HepG2 (cell line): Measurements from ENCODE around the gene PCYT2. TPM values are rescaled to one million over a fixed set of nuclear protein-coding genes. Genes with fewer than 3 reads are reported as not detected.
A peak's percentile ranks its signal among the peaks of the same experiment; 100 is the strongest.

Experiments
- EP300 ChIP-seq, 3 experiments: sonication (generic) in 1 of 3; formaldehyde crosslinking in 1 of 3; IDR thresholded peaks; 2 replicates each; pipeline versions ENCODE4 v1.5.1 to v1.6.1; 2011 to 2020; ENCODE audit warnings: low read depth in 2 of 3, low read length in 2 of 3, borderline replicate concordance in 1 of 3, improper control_type of control experiment in 1 of 3, mild to moderate bottlenecking in 1 of 3, missing genetic modification reagents in 1 of 3, moderate library complexity in 1 of 3
- JDP2 ChIP-seq: sonication (generic); formaldehyde crosslinking; IDR thresholded peaks from 2 replicates; pipeline ENCODE4 v1.8.1; 2022; ENCODE audit warnings: missing genetic modification reagents, borderline replicate concordance
- MTF1 ChIP-seq: sonication (generic); formaldehyde crosslinking; IDR thresholded peaks from 2 replicates; pipeline ENCODE4 v1.5.0; 2020; ENCODE audit warnings: missing genetic modification reagents
- NR2F2 ChIP-seq: IDR thresholded peaks from 2 replicates; pipeline ENCODE4 v1.6.1; 2012; ENCODE audit warnings: low read depth, inconsistent platforms, borderline replicate concordance
- PLRG1 ChIP-seq: fragments of 450-650 bp; conservative IDR thresholded peaks from 2 replicates; pipeline ENCODE4 v1.6.1; 2016
- POLR2AphosphoS5 ChIP-seq: IDR thresholded peaks from 2 replicates; pipeline ENCODE4 v1.6.1; 2012; ENCODE audit warnings: low read depth, low read length
- RFX5 ChIP-seq: IDR thresholded peaks from 2 replicates; pipeline ENCODE4 v1.6.1; 2011; ENCODE audit warnings: low read depth, low read length, improper control_type of control experiment
- SAP130 ChIP-seq: IDR thresholded peaks from 2 replicates; pipeline ENCODE4 v1.6.1; 2016; ENCODE audit warnings: low read depth
- ZBTB1 ChIP-seq: sonication (generic); formaldehyde crosslinking; IDR thresholded peaks from 2 replicates; pipeline ENCODE4 v1.4.0; 2020; ENCODE audit warnings: missing genetic modification reagents, borderline replicate concordance
- ZFP41 ChIP-seq: sonication (generic); formaldehyde crosslinking; IDR thresholded peaks from 2 replicates; pipeline ENCODE4 v1.4.0; 2020; ENCODE audit warnings: mild to moderate bottlenecking, missing genetic modification reagents, borderline replicate concordance
- ZKSCAN1 ChIP-seq: fragments of 150-350 bp; IDR thresholded peaks from 2 replicates; pipeline ENCODE4 v1.6.1; 2014; ENCODE audit warnings: low read length
- ZNF329 ChIP-seq: sonication (generic); formaldehyde crosslinking; IDR thresholded peaks from 2 replicates; pipeline ENCODE4 v1.9.0; 2021; ENCODE audit warnings: low read depth, mild to moderate bottlenecking, missing genetic modification reagents
- ZNF350 ChIP-seq: sonication (generic); formaldehyde crosslinking; IDR thresholded peaks from 2 replicates; pipeline ENCODE4 v1.4.0; 2020; ENCODE audit warnings: mild to moderate bottlenecking, low read depth, missing genetic modification reagents, borderline replicate concordance
- ZSCAN22 ChIP-seq: sonication (generic); formaldehyde crosslinking; IDR thresholded peaks from 2 replicates; pipeline ENCODE4 v1.4.0; 2020; ENCODE audit warnings: mild to moderate bottlenecking, missing genetic modification reagents
- polyA plus RNA-seq, 8 experiments: library from polyadenylated mRNA; depleted of rRNA in 3 of 8; stranded (reverse) in 7 of 8; unstranded in 1 of 8; fragments of >200 nt; fragmentation: Illumina TruSeq in 4 of 8; extraction: Trizol in 4 of 8; gene quantifications; 2 replicates each; pipeline versions ENCODE4 v1.2.1 to v1.2.3, GENCODE V29; 2011 to 2016; ENCODE audit warnings: low read depth in 4 of 8, missing spikeins in 1 of 8, mixed read lengths in 1 of 8; ENCODE audit not compliant: insufficient read depth in 1 of 8
- total RNA-seq, 5 experiments: library from RNA; depleted of rRNA; stranded (reverse); fragments of >200 nt; fragmentation: Illumina TruSeq; extraction: Trizol; gene quantifications; 2 replicates each; pipeline ENCODE4 v1.2.3, GENCODE V29; 2016; ENCODE audit warnings: low read depth in 1 of 5
- TF ChIP-seq, protein P1 (sequence below): sonication (generic); formaldehyde crosslinking; IDR thresholded peaks from 2 replicates; pipeline ENCODE4 v1.4.0; 2020; ENCODE audit warnings: missing genetic modification reagents, borderline replicate concordance
- TF ChIP-seq, protein P2 (sequence below): sonication (generic); formaldehyde crosslinking; IDR thresholded peaks from 2 replicates; pipeline ENCODE4 v1.8.1; 2023; ENCODE audit warnings: mild to moderate bottlenecking, missing genetic modification reagents, borderline replicate concordance
- TF ChIP-seq, protein P3 (sequence below): IDR thresholded peaks from 2 replicates; pipeline ENCODE4 v1.6.1; 2016; ENCODE audit warnings: missing biosample characterization, missing genetic modification reagents, low read depth
- TF ChIP-seq, protein P4 (sequence below): sonication (generic); formaldehyde crosslinking; IDR thresholded peaks from 2 replicates; pipeline ENCODE4 v1.4.0; 2020; ENCODE audit warnings: missing genetic modification reagents, borderline replicate concordance
- TF ChIP-seq, protein P5 (sequence below): sonication (generic); formaldehyde crosslinking; IDR thresholded peaks from 2 replicates; pipeline ENCODE4 v1.8.0; 2022; ENCODE audit warnings: mild to moderate bottlenecking, missing genetic modification reagents, moderate library complexity
- TF ChIP-seq, protein P6 (sequence below): IDR thresholded peaks from 2 replicates; pipeline ENCODE4 v1.6.1; 2016; ENCODE audit warnings: missing genetic modification reagents, missing compliant biosample characterization
- TF ChIP-seq, protein P7 (sequence below): sonication (generic); formaldehyde crosslinking; IDR thresholded peaks from 2 replicates; pipeline ENCODE4 v1.5.1; 2020; ENCODE audit warnings: missing genetic modification reagents, mild to moderate bottlenecking, borderline replicate concordance

Gene PCYT2
- total and polyA plus RNA-seq, 2 of the 13 experiments (the other 11 are each of a cell fraction or from before 2014, with no cell fraction given) = 147 to 297 TPM

DNA sequence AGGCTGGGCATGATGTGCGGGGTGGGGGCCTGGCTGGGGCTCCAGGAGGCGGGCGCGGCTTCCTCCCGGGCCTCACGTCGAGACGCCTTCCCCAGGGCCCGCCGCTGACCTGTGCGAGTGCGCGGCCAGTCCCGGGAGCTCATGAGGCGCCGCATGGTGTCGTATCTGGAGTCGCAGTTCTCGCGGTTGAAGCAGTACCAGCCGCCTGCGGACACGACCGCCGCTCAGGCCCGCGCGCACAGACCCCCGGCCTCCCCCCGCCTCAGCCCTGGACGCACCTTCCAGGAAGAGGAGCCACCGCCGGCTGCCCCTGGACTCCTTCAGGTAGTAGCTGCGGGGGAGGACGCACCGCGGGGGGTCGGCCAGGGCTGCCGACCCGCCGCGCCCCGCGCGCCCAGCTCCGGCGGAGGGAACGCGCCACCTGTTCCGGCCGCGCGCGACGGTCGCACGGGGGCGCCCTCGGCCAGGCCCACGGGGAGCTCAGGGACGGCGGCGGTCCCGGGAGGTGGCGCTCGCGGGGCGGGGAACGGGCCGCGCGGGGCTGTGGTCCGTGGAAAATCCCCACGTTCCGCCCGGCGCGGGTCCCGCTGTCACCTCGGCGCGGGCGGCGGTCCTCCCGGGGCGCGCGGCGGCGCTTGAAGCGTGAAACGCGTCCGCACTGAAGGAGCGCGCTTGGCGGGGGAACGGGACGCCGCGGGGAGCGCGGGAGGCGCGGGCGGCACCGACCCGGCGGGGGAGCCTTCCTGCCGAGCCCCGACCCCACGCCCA lies 48.3 kb upstream of the PCYT2 start (continued):
- TF ChIP-seq, protein P1, sequence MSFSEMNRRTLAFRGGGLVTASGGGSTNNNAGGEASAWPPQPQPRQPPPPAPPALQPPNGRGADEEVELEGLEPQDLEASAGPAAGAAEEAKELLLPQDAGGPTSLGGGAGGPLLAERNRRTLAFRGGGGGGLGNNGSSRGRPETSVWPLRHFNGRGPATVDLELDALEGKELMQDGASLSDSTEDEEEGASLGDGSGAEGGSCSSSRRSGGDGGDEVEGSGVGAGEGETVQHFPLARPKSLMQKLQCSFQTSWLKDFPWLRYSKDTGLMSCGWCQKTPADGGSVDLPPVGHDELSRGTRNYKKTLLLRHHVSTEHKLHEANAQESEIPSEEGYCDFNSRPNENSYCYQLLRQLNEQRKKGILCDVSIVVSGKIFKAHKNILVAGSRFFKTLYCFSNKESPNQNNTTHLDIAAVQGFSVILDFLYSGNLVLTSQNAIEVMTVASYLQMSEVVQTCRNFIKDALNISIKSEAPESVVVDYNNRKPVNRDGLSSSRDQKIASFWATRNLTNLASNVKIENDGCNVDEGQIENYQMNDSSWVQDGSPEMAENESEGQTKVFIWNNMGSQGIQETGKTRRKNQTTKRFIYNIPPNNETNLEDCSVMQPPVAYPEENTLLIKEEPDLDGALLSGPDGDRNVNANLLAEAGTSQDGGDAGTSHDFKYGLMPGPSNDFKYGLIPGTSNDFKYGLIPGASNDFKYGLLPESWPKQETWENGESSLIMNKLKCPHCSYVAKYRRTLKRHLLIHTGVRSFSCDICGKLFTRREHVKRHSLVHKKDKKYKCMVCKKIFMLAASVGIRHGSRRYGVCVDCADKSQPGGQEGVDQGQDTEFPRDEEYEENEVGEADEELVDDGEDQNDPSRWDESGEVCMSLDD = no peak
- TF ChIP-seq SAP130 (peak; percentile 66), ZBTB1 (CRISPR knock-in tag) (no peak), ZFP41 (CRISPR knock-in tag) (no peak), ZSCAN22 (CRISPR knock-in tag) (no peak), MTF1 (no peak), ZNF329 (CRISPR knock-in tag) (no peak; the same call in 1 of the 2 replicates), PLRG1 (no peak), NR2F2 (peak; percentile 64; the same call in 1 of the 2 replicates), RFX5 (no peak), ZNF350 (CRISPR knock-in tag) (no peak), JDP2 (CRISPR knock-in tag) (peak; percentile 39; the same call in 1 of the 2 replicates), ZKSCAN1 (no peak), EP300 (IDR thresholded peaks at IDR 0.05; ENCODE audit: low read depth in 2 of 2, low read length in 2 of 2) (peak in 1 of 2 experiments; percentile 5; a peak in 1 of 4 replicates), EP300 (CRISPR knock-in tag; IDR thresholded peaks at IDR 0.05; ENCODE audit: borderline replicate concordance) (no peak), POLR2AphosphoS5 (no peak)
- TF ChIP-seq, protein P2, sequence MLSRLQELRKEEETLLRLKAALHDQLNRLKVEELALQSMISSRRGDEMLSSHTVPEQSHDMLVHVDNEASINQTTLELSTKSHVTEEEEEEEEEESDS (CRISPR knock-in tag) = no peak
- TF ChIP-seq, protein P3, sequence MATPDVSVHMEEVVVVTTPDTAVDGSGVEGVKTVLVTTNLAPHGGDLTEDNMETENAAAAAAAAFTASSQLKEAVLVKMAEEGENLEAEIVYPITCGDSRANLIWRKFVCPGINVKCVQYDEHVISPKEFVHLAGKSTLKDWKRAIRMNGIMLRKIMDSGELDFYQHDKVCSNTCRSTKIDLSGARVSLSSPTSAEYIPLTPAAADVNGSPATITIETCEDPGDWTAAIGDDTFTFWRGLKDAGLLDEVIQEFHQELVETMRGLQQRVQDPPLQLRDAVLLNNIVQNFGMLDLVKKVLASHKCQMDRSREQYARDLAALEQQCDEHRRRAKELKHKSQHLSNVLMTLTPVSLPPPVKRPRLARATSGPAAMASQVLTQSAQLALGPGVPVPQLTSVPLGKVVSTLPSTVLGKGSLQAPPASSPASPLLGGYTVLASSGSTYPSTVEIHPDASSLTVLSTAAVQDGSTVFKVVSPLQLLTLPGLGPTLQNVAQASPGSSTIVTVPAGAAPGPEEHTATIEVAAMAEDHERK (CRISPR knock-in tag) = no peak
- TF ChIP-seq, protein P4, sequence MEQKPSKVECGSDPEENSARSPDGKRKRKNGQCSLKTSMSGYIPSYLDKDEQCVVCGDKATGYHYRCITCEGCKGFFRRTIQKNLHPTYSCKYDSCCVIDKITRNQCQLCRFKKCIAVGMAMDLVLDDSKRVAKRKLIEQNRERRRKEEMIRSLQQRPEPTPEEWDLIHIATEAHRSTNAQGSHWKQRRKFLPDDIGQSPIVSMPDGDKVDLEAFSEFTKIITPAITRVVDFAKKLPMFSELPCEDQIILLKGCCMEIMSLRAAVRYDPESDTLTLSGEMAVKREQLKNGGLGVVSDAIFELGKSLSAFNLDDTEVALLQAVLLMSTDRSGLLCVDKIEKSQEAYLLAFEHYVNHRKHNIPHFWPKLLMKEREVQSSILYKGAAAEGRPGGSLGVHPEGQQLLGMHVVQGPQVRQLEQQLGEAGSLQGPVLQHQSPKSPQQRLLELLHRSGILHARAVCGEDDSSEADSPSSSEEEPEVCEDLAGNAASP (CRISPR knock-in tag) = no peak
- TF ChIP-seq, protein P5, sequence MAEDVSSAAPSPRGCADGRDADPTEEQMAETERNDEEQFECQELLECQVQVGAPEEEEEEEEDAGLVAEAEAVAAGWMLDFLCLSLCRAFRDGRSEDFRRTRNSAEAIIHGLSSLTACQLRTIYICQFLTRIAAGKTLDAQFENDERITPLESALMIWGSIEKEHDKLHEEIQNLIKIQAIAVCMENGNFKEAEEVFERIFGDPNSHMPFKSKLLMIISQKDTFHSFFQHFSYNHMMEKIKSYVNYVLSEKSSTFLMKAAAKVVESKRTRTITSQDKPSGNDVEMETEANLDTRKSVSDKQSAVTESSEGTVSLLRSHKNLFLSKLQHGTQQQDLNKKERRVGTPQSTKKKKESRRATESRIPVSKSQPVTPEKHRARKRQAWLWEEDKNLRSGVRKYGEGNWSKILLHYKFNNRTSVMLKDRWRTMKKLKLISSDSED (CRISPR knock-in tag) = no peak
- TF ChIP-seq, protein P6, sequence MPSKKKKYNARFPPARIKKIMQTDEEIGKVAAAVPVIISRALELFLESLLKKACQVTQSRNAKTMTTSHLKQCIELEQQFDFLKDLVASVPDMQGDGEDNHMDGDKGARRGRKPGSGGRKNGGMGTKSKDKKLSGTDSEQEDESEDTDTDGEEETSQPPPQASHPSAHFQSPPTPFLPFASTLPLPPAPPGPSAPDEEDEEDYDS (CRISPR knock-in tag) = no peak
- TF ChIP-seq, protein P7, sequence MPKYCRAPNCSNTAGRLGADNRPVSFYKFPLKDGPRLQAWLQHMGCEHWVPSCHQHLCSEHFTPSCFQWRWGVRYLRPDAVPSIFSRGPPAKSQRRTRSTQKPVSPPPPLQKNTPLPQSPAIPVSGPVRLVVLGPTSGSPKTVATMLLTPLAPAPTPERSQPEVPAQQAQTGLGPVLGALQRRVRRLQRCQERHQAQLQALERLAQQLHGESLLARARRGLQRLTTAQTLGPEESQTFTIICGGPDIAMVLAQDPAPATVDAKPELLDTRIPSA (CRISPR knock-in tag) = no peak; the same call in 1 of the 2 replicates
